GM19468 (cell line): ENCODE measurements around the gene LMOD1.

Experiments
- ATAC-seq: cut with Tn5 transposase; IDR thresholded peaks from one replicate; pipeline ENCODE4 v1.9.1; 2021; ENCODE audit warnings: mild to moderate bottlenecking, moderate library complexity, moderate number of reproducible peaks; ENCODE audit not compliant: unreplicated experiment; ENCODE audit errors: extremely low read depth

LMOD1 gene

DNA sequence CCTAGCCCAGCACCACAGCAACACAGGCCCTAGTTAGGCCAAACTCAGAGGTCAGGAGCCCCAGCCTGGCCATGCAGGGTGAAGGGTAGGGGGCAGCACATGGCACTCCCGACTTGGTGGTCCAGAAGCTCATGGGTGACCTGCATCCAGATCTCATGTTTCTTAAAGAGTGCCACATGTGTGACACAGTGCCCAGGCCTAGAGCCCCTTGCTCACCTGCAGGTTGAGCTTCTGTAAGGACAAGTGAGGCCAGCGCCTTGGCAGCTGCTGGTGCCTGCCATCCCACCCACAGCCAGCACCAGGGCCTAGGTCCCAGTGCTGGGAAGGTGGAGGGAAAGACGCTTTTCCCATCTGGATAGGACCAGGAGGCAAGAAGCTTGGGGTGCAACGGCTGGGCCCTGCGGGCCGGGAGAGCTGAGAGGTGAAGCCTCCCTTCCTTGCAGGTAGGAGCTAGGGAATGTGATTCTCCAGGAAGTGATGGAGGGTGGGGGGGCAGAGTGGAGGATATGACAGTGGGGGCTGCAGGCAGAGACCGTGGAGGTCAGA is 51.2 kb downstream of the LMOD1 start:
- no peak for ATAC-seq

DNA sequence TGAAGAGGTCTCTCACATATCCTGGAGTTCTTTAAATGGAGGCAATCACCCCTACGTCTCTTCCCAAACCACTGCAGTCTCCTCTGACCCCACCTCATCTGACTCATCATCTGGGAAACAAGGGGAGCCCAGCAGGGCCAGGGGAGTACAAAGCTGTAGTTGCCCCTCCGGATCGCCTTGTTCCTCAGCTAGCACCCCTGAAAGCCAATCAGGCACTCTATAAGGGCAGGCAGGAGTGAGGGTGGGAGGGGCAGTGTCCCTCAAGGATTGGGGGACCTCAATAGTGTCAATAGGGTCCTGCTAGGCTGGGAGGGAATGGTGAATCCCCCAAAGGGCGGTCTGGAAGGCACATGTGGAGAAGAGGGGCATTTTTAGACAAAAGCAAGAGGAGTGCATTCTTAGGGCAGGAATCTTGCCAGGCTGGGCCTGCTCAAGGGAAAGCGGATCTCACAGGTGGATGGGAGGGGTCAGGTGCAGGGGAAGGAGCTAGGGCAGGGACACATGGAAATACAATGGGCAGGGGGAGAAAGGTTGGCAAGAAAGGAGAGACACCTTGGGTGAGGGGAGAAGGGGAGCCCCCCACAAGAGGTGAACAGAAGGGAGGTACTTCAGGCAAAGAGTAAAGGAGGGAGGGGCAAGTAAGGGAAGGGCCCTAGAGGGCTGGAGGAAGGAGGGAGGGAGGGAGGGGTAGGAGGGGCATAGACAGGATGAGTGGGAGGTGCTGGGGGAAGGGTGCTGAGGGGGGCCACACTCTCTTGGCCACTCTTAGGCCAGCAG is 51.8 kb downstream of the LMOD1 start:
- no peak for ATAC-seq

DNA sequence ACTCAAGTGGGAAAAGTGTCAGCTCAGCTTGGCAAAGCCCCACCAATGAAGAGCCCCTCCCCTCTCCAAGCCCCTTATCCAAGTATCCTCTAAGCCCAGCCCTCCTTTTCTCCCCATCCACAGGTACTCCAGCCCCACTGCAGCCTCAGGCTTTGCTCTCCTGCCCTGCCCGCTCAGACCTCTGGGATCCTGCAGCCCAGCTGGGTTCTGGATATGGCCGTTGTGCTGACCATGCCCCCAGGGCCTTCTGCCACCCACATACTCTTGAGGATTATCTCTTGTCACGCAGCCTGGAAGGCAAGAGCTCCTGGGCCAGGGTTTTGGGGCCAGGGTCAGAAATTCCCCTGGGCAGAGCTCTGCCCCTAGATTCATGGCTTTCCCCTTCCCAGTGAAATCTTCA is 52.9 kb downstream of the LMOD1 start:
- ATAC-seq, result no peak

DNA sequence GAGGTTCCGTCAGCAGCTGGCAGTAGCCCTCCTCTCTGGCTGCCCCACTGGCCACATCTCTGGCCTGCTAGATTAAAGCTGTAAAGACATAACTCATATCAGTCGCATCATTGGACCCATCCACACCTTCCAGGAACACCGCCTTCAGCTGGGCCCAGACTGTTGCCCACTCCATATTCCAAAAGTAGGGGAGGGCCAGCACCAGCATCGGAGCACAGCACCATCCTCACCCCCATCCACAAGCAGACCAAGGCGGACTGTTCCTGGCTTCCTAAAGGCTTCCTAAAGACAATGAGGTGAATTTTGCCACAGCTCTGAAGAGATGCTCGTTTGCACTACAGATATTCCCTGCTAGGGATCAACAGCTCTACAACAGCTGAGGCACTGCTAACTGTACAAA is 54.1 kb downstream of the LMOD1 start:
- ATAC-seq, result no peak

DNA sequence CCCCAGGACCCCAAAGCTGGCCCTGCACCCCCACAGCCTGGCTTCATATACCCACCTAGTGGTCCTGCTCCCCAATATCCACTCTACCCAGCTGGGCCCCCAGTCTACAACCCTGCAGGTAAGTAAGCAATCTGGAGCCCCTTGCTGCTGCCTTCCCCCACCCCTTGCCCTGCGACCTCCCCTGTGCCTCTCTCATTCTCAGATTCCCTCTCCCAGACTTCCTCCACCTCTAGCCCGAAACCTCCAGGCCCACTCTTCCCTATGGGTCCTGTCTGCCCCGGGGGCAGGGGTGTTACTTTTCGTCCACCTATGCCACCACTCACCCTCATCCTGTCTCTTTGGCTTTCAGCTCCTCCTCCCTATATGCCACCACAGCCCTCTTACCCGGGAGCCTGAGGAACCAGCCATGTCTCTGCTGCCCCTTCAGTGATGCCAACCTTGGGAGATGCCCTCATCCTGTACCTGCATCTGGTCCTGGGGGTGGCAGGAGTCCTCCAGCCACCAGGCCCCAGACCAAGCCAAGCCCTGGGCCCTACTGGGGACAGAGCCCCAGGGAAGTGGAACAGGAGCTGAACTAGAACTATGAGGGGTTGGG is 54.8 kb downstream of the LMOD1 start:
- ATAC-seq, result no peak

DNA sequence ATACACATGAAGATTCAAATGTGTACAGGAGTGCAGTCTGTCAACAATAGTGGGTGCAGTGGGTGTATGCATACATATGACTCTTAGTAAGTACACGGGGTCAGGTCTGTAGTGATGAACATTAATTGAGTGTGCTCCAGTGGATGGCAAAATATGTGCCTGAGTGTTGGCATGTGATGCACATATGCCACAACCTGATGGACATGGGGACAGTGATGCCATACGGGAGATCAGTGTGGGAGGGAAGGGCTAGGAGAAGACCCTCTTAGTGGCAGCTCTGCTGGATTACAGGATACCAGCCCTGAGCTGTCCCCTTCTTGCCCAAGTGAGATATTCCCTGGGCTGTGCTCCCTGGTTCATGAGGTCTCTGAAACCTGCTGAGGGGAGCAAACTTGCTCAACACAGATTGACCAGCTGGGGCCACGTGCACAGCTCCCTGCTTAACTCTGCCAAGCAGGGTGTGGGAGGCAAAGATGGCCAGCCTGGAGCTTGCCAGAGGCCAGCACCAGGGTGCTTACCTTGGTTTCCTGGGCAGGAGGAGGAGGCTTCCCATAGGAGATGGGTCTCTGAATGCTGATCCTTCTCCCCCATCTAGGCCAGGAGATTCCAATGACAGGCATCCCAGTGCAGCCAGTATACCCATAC is 55.4 kb downstream of the LMOD1 start:
- ATAC-seq, result no peak

DNA sequence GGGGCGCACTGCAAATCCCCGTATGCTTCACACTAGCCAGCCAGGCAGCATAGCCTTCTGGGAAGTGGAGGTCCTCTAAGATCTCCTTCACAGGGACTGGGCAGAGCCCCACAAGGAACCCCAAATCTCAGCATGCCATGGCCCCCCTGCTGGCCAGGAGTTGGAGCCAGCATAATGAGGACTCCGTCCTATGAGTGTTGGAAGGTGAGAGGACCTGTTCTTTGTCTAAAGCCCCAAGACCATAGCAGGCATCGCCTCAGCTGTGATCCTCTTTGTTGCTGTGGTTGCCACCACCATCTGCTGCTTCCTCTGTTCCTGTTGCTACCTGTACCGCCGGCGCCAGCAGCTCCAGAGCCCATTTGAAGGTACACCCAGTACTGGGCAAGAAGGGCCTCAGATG is 56.1 kb downstream of the LMOD1 start:
- ATAC-seq, result no peak

DNA sequence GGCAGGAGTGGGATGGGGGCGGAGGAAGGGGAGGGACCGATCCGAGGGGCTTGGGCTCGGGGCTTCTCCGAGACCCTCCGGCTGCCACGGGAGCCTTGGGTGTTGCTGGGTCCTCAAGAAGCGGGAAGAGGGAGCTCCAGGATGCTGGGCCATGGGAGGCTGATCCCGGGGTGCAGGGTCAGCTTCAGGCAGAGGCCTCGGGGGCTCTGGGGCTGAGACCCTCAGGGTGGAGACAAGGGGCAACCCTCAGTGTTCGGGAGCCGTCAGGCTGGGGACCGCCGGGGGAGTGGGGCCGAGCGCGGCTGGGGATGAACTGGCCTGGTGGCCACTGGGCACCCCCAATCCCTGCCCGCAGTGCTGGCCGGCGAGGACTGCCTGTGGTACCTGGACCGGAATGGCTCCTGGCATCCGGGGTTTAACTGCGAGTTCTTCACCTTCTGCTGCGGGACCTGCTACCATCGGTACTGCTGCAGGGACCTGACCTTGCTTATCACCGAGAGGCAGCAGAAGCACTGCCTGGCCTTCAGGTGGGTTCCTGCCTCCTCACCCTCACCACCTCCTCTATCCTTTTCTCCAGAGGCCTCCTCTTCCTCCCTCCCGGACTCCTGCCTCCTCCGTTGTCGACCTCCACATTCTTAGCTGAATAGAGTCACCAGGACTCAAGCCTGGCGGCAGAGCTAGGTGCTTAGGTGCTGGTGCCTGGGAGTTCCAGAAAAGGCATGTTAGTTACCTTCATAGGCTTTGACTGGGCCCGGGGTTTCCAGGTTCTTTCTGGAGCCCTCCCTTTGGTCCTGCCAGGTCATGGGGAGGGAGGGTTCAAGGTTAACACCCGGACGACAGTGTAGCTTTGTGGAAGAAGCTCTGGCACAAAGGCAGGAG is 57.0 kb downstream of the LMOD1 start:
- no peak for ATAC-seq

DNA sequence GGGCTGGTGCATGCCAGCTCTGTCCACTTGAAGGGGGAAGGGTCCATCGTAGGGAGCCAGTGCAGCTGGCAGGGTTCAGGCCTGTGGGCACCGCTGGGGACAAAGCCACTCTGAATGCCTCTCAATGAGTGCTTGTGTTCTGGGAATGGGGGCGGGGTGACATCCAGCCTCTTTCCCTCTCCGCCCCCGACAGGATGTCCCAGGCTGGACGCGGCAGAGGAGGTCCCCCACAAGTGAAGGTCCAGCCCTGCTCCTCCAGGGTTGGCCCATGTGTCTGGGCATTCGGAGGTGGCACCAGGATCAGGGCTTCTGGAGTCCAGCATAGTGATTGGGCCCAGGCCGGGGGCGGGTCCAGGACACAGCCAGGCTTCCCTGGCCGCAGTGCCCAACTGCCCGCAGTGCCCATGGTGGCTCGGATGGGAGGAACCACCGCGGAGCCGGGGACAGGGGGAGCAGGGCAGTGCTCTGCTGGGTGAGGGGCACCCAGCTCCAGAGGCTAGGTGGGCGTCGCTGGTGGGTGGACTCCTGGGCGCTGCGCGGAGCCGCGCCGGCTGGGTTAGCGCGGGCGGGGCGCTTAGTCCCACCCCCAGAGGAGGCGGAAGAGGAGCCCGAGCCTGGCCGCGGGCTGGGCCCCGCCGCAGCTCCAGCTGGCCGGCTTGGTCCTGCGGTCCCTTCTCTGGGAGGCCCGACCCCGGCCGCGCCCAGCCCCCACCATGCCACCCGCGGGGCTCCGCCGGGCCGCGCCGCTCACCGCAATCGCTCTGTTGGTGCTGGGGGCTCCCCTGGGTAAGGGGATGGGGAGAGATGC is 57.9 kb downstream of the LMOD1 start, which contains the start of gene SHISA4:
Gene SHISA4, plus strand, starts transcription at position 617 of the 808 bp plus-strand sequence. Its CDS starts 97 bp downstream, at position 714.
- ATAC-seq, result no peak

DNA sequence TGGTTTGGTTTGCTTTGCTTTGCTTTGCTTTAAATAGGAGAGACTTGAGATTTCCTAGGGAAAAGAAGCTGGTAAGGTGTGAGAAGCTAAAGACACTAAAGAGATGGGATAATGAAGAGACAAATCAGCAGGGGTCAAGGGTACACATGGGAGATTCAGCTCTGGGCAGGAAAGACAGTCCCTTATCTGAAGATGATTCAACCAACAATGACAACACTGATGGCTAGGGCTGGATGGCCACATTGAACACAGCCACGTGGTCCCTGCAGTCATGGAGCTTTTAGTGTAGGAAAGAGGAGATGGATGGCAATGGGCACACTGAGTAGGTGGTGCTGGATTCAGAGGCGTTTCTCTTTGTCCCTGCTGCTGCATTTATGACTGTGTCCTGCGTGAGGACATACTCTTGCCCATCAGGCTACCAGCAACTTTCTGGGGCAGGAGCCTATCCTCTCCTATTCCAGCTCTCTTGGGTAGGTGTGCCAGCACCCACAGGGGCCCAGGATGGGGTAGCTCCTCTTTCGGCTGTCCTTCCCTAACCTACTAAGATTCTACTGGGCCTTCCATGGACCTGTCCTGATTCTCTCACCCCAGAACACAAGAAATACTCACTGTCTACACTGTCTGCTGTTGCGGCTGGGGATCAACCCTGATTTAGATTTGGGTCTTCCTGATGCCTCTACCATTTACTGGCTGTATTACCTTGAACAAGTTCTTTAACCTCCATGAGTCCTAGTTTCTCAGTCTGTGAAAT is 59.1 kb downstream of the LMOD1 start:
- no peak for ATAC-seq

DNA sequence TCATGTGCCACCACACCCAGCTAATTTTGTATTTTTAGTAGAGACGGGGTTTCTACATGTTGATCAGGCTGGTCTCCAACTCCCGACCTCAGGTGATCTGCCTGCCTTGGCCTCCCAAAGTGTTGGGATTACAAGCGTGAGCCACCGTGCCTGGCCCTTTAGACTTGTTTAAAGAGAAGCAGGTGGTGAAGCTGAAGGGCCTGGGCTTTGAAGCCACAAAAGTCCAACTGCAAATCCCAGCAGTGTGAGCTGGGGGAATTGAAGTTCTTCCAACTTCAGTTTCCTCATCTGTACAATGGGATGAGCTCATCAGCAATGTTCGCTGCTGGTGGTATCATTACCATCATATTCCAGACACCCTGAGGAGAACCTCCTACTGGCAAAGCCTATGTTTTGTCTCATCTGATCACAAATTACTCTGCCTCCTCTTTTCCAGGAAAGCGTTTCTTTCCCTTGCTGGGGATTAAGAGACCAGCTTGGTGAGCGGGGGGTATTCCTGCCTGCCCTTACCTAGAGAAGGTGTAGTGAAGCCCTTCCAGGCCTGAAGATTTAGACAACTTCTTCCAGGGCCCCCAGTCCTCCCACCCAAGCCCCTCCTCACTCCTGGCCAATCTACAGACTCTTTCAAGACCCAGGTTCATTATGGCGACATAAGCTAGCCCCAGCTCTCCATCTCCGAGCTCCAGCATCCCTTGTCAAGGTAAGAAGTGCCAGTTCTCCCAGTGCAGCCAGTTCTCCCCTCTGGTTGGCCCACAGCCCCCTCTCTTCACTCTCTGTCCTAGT is 60.1 kb downstream of the LMOD1 start:
- no peak for ATAC-seq

DNA sequence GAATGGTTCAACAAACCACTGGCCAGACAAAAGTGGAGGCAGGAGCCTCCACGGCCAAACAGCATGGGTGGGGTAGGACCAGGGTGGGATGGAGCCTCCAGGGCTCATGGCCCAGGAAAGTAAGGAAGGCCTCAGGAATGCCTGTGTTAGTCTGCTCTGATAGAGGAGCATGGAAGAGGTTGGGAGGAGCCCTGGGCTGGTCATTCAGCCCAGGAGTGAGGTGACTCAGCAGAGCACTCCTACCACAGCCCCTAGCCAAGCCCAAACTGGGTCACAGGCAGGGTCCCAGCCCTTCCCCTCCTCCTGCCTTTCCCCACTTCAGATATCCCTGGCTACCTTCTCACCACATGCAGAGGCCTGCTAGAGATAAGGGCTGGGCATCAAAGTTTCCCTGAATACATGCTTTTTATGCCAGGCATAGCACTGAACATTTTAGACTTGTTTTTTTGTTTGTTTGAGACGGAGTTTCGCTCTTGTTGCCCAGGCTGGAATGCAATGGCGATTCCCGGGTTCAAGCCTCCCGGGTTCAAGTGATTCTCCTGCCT is 60.7 kb downstream of the LMOD1 start:
- ATAC-seq, result no peak

DNA sequence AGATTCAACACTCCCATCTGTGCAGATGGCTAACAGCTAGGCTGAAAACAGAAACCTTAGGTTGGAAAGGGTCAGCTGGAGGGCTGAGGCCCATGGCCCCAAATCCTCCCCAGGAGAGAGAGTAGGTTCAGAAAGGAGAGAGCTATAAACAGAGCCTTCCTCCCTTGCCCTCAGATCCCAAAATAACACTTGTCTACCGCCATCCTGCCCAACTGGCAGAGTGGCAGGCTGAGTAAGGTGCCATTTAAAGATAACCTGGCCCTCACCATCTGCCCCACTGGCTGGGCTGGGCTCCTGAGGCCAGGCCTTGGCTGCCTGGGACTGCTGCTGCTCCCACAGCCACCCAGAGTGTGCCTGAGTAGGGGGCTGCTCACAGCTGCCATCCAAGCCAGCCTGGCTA is 61.9 kb downstream of the LMOD1 start:
- no peak for ATAC-seq

DNA sequence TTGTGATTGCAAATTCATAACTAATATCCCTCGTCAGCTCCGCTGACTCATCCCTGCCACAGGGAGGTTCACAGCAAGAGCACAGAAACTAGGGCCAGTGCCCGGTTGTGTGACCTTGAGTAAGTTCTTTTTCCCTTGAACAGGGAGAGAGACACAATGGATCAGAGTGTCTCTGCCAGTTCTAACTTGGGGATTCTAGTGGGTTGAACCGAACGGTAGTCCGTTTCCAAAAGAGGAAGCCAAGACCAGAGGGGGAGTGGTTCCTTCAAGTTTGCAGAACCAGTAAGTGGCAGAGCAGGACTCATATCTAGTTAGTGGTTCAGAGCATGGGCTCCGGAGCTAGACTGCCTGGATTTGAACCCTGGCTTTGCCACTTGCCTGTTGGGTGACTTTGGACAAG is 62.6 kb downstream of the LMOD1 start:
- no peak for ATAC-seq

DNA sequence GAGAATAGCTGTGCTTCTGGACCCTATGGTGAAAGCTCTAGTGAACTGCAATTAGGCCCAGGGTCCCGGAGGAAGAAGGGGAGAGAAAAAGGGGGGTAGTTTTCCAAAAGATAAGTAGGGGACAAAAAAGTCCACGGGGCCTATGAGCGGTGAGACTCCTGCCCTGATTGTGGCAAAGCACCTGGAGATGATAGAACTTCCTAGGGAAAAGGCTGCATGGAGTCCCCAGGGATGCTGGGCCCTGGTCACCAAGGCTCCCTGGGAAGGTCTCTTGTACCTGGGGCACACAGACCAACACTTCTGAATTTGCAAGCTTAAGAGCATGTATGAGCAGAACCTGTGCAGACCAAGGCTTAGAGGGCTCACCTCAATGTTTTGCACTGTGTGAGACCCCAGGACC is 63.1 kb downstream of the LMOD1 start:
- no peak for ATAC-seq

DNA sequence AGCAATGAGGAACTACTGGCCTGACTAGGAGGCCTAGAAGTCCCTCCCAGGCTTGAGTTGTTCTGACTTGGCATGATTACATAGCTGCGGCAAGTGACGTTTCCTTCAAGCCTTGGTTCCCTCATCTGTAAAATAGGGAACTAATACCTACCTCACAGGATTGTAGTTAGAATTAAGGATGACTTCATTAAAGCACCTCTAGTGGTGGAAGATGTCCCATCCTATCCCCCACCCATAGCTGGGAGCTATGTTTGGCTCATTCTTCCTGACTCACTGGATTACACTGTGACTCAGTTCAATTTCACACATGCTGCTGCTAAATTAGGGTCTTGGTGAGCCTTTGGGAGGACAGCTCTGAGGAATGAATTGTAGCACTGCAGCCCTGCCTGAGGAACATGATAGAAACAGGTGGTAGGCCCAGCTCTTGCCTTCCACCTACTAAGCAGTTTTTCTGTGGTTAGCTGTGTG is 63.6 kb downstream of the LMOD1 start:
- ATAC-seq, result peak; percentile 12

DNA sequence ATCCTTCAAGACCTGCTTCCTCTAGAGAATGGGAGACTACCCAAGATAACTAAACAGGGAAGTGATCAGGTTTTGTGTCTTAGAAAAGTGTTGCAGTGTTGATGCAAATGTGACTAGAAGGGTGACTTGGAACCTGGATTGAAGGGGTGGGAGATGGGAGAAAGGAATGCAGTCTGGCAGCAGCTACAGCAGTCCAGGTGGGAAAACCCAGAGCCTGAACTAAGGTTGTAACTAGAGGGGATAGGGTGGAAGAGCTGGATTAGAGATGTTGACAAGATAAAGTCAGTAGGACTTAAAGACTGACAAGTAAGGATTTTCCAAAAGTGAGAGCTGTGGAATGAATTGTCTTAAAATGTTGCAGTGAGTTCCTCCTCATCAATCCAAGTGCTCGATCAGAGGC is 64.7 kb downstream of the LMOD1 start:
- no peak for ATAC-seq
